PFSK-1 (cell line): Measurements from ENCODE around the gene GABBR2.

ENCODE experiments used
- POLR2AphosphoS5 ChIP-seq: IDR thresholded peaks from 2 replicates; pipeline ENCODE4 v1.6.1; 2012; ENCODE audit warnings: low read depth, mild to moderate bottlenecking, control low read depth, low read length, moderate library complexity
- TAF1 ChIP-seq: IDR thresholded peaks from 2 replicates; pipeline ENCODE4 v1.6.1; 2012; ENCODE audit warnings: low read length, control low read depth, borderline replicate concordance; ENCODE audit not compliant: insufficient read depth

DNA sequence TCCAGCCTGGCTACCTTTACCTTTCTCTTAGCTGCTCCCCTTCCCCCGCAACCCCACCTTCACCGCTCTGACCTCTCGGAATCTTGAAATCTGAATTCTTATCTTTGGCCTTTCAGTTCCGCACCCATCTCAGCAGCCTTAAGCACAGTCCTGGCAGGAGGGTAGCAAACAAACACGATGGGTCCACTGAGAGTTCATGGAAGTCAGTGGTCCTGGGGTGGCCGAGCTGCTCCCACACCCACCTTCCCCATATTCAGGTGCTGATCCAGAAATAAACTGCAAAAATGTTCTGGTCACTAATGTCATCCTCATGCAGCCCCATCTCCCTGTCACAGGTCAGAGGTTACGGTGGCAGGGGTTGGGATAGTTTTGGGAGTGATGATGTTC is 393.7 kb downstream of the GABBR2 start:
- TF ChIP-seq POLR2AphosphoS5 (no peak), TAF1 (no peak)
